Endothelial cell of umbilical vein (primary cell): ENCODE data around the gene CD83. TPM values are rescaled to one million over a fixed set of nuclear protein-coding genes. Genes with fewer than 3 reads are reported as not detected.

Source experiments
- BruUV-seq: library from RNA; stranded (reverse); fragments of 400-500 nt; replicated peaks from 2 replicates; lab custom pipeline; 2021; lab: Mats Ljungman, UMichigan
- CTCF ChIA-PET: fragments of 300-600, 350-600 bp; sonication (Branson Sonifier 250); formaldehyde crosslinking; loops from one replicate; lab custom pipeline; 2021; ENCODE audit warnings: antibody characterized with exemption, inconsistent platforms; lab: Charles Lee
- POLR2A ChIA-PET: fragments of 300-600, 350-600 bp; sonication (Branson Sonifier 250); formaldehyde crosslinking; loops from one replicate; lab custom pipeline; 2021; ENCODE audit warnings: antibody characterized with exemption, inconsistent platforms; lab: Charles Lee
- DNase-seq: peaks from one replicate; pipeline ENCODE4 v3.0.0-alpha.2; 2011; ENCODE audit warnings: low read depth, low spot score
- FAIRE-seq: peaks from 2 replicates; lab custom pipeline; 2011; peaks lifted over from hg19 to GRCh38; lab: Jason Lieb, UNC
- H2AFZ ChIP-seq: 2 replicates; pipeline ENCODE4 v1.6.0; 2012; ENCODE audit warnings: low read depth, low read length, control low read depth, inconsistent platforms
- H3K27ac ChIP-seq: 2 replicates; pipeline ENCODE4 v1.5.1; 2011; ENCODE audit warnings: low read depth, mild to moderate bottlenecking, control low read depth, low read length, moderate library complexity; ENCODE audit not compliant: insufficient read depth
- H3K27me3 ChIP-seq, 2 experiments: 2 replicates each; pipeline versions ENCODE4 v1.6.0 to v1.6.1; 2011; ENCODE audit warnings: low read length in 2 of 2, mixed read lengths in 1 of 2; ENCODE audit not compliant: control insufficient read depth in 2 of 2, insufficient read depth in 2 of 2
- H3K36me3 ChIP-seq, 2 experiments: 2 replicates in 1 of 2; 3 replicates in 1 of 2; pipeline ENCODE4 v1.5.1; 2011; ENCODE audit warnings: low read length in 2 of 2, mild to moderate bottlenecking in 1 of 2, moderate library complexity in 1 of 2; ENCODE audit not compliant: control insufficient read depth in 2 of 2, insufficient read depth in 2 of 2; ENCODE audit errors: extremely low read depth in 1 of 2
- H3K4me1 ChIP-seq: 3 replicates; pipeline ENCODE4 v1.5.1; 2011; ENCODE audit warnings: mild to moderate bottlenecking, low read length; ENCODE audit not compliant: control insufficient read depth, insufficient read depth; ENCODE audit errors: extremely low read depth
- H3K4me2 ChIP-seq: 2 replicates; pipeline ENCODE4 v1.6.1; 2011; ENCODE audit warnings: low read length, control low read depth, mixed read lengths; ENCODE audit not compliant: insufficient read depth
- H3K4me3 ChIP-seq, 3 experiments: fragments of 200-600 bp in 1 of 3; sonication (generic), shearing (Covaris generic) in 1 of 3; replicated peaks in 1 of 3; 2 replicates each; pipeline ENCODE4 v1.5.1; 2011 to 2016; ENCODE audit warnings: control low read depth in 3 of 3, low read length in 3 of 3, mild to moderate bottlenecking in 2 of 3, inconsistent platforms in 1 of 3, low read depth in 1 of 3, moderate library complexity in 1 of 3; ENCODE audit not compliant: insufficient read depth in 1 of 3
- H3K79me2 ChIP-seq: 2 replicates; pipeline ENCODE4 v1.6.0; 2012; ENCODE audit warnings: low read length, inconsistent platforms; ENCODE audit not compliant: control insufficient read depth, insufficient read depth
- H3K9ac ChIP-seq: replicated peaks from 2 replicates; pipeline ENCODE3; 2011; ENCODE audit warnings: low read length, control low read depth; ENCODE audit not compliant: insufficient read depth; ENCODE audit errors: extremely low read depth
- H3K9me1 ChIP-seq: replicated peaks from 3 replicates; pipeline ENCODE4 v1.6.0; 2011; ENCODE audit warnings: mild to moderate bottlenecking, low read length; ENCODE audit not compliant: control insufficient read depth, insufficient read depth; ENCODE audit errors: extremely low read depth
- H3K9me3 ChIP-seq: replicated peaks from 2 replicates; pipeline ENCODE4 v1.5.1; 2012; ENCODE audit warnings: low read length, inconsistent platforms; ENCODE audit not compliant: control insufficient read depth, insufficient read depth
- H4K20me1 ChIP-seq: replicated peaks from 2 replicates; pipeline ENCODE3; 2011; ENCODE audit warnings: mild to moderate bottlenecking, low read length; ENCODE audit not compliant: control insufficient read depth, insufficient read depth; ENCODE audit errors: extremely low read depth
- CTCF ChIP-seq, 2 donors: IDR thresholded peaks; 1 replicate in 1 of 2; 2 replicates in 1 of 2; pipeline ENCODE4 v1.5.1; 2011; ENCODE audit warnings: low read length in 2 of 2, mild to moderate bottlenecking in 2 of 2, moderate library complexity in 2 of 2, control low read depth in 1 of 2, inconsistent platforms in 1 of 2, low read depth in 1 of 2; ENCODE audit not compliant: insufficient read depth in 1 of 2; ENCODE audit errors: extremely low read depth in 1 of 2
- EZH2 ChIP-seq: IDR thresholded peaks from 2 replicates; pipeline ENCODE4 v1.6.1; 2012; ENCODE audit warnings: borderline replicate concordance, low read depth, mild to moderate bottlenecking, moderate library complexity, low read length, inconsistent platforms; ENCODE audit not compliant: severe bottlenecking
- FOS ChIP-seq: IDR thresholded peaks from 2 replicates; pipeline ENCODE4 v1.6.1; 2011; ENCODE audit warnings: mild to moderate bottlenecking, low read length, moderate library complexity, borderline replicate concordance; ENCODE audit not compliant: insufficient read depth
- GATA2 ChIP-seq: IDR thresholded peaks from 2 replicates; pipeline ENCODE4 v1.7.0; 2011; ENCODE audit warnings: low read depth, mild to moderate bottlenecking, moderate library complexity, mixed read lengths, low read length; ENCODE audit not compliant: insufficient read length, insufficient read depth
- JUN ChIP-seq: IDR thresholded peaks from 2 replicates; pipeline ENCODE4 v1.6.1; 2011; ENCODE audit warnings: borderline replicate concordance, low read depth; ENCODE audit not compliant: insufficient read length, insufficient read depth
- MAX ChIP-seq: IDR thresholded peaks from 2 replicates; pipeline ENCODE4 v1.6.1; 2011; ENCODE audit not compliant: insufficient read depth, insufficient read length
- MYC ChIP-seq: IDR thresholded peaks from one replicate; pipeline ENCODE4 v1.6.1; 2011; ENCODE audit warnings: mild to moderate bottlenecking, low read depth, low read length
- POLR2A ChIP-seq: IDR thresholded peaks from 2 replicates; pipeline ENCODE4 v1.6.1; 2012; ENCODE audit warnings: low read depth, mild to moderate bottlenecking, control low read depth, low read length
- POLR2AphosphoS5 ChIP-seq: IDR thresholded peaks from 2 replicates; pipeline ENCODE4 v1.6.1; 2012; ENCODE audit warnings: low read depth, mild to moderate bottlenecking, control low read depth, low read length, moderate library complexity; ENCODE audit not compliant: insufficient read depth
- dilution Hi-C: fragments of 300-500 bp; cut with MboI; formaldehyde crosslinking; loops from one replicate; pipeline ENCODE4 v1.15.0; 2019; ENCODE audit warnings: low sequenced_read_pairs; ENCODE audit not compliant: extremely low pct_ligation_motif_present
- intact Hi-C: fragments of 100-400 bp; cut with micrococcal nuclease; formaldehyde crosslinking; loops from one replicate; pipeline ENCODE4 v1.10.0; 2022
- polyA plus RNA-seq, 4 experiments: library from polyadenylated mRNA; depleted of rRNA in 3 of 4; stranded (reverse) in 3 of 4; unstranded in 1 of 4; fragments of >200 nt; gene quantifications; 2 replicates each; pipeline versions ENCODE4 v1.2.1 to v1.2.3, GENCODE V29; 2011 to 2012; ENCODE audit warnings: missing spikeins in 1 of 4
- total RNA-seq: library from RNA; stranded (reverse); gene quantifications from 2 replicates; pipeline ENCODE4 v1.2.3, GENCODE V29; 2021

The CD83 gene
- total and polyA plus RNA-seq, 2 donors (not counting 3 experiments of a cell fraction or from before 2014, with no cell fraction given), result 0.40 to 0.46 TPM

DNA sequence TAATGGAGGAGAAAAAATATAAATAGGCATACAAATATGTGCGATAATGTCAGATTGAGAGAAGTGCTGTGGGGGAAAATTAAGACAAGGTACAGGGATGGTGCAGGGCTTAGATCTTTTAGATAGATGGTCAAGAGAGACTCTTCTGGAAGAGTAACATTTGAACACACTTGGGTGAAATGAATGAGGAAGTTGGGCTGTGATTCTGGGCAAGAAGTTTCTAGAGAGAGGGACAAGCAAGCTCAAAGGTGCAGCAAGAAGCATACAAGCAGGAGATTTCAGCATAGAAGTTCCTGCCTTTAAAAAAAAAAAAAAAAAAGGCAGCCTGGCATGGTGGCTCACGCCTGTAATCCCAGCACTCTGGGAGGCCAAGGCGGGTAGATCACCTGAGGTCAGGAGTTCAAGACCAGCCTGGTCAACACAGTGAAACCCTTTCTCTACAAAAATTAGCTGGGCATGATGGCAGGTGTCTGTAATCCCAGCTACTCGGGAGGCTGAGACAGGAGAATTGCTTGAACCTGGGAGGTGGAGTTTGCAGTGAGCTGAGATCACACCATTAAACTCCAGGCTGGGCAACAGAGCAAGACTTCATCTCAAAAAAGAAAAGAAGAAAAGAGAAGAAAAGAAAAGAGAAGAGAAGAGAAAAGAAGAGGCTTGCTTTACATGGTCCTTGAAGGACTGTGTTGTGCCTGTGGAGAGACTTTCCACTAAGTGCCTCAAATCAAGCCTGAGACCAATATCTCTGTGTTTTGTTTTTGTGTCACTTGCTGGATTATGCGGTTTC, 9.7 kb upstream of the CD83 start:
- POLR2A ChIA-PET, result interaction anchor here (0.7 kb wide), 1 partner anchor 109 kb away, joined by 3 read pairs; no protein-coding TSS in a partner anchor
- no peak overlapping the region for H3K4me2 ChIP-seq
- dilution Hi-C loops (no loop called here), intact Hi-C loops (no loop called here)
- no peaks in the 10 kb centered on the region for H4K20me1 ChIP-seq
- H3K9ac ChIP-seq, result no peak overlapping the region
- no peak for DNase-seq
- no peaks in the 10 kb centered on the region for H3K4me1 ChIP-seq
- no peak overlapping the region for H2AFZ ChIP-seq
- no TSS peak for BruUV-seq
- TF ChIP-seq POLR2A (no peak), EZH2 (no peak), MYC (no peak), CTCF (IDR thresholded peaks at IDR 0.05; ENCODE audit: extremely low read depth in 1 of 2, insufficient read depth in 1 of 2, low read depth in 1 of 2, low read length in 2 of 2) (no peak), JUN (no peak), MAX (no peak), FOS (no peak), POLR2AphosphoS5 (no peak), GATA2 (no peak)
- H3K4me3 ChIP-seq, result no peak overlapping the region
- no peak overlapping the region for H3K27ac ChIP-seq
- H3K79me2 ChIP-seq, result no peaks in the 10 kb centered on the region
- no peaks in the 10 kb centered on the region for H3K9me3 ChIP-seq
- FAIRE-seq, result no peak
- H3K36me3 ChIP-seq, result no peaks in the 10 kb centered on the region
- H3K27me3 ChIP-seq, result no peaks in the 10 kb centered on the region
- CTCF ChIA-PET, result no interaction called here
- no peaks in the 10 kb centered on the region for H3K9me1 ChIP-seq
